ENCODE measurements around the gene LAMA3.

Gene LAMA3

GRCh38 chr18:23701017-23701416, 11.8 kb downstream of the LAMA3 start (continued):
- no peak for TF ChIP-seq ZNF121 (tag by site-specific recombination; IDR thresholded peaks at IDR 0.05)
- no peak for TF ChIP-seq ZNF26 (tag by site-specific recombination; IDR thresholded peaks at IDR 0.05)
- no peak for TF ChIP-seq IKZF3 (tag by site-specific recombination; IDR thresholded peaks at IDR 0.05)
- TF ChIP-seq ZBTB11 (tag by site-specific recombination; conservative IDR thresholded peaks at IDR 0.05; ENCODE audit: low read depth): no peak
- no peak for TF ChIP-seq ZNF555 (tag by site-specific recombination; conservative IDR thresholded peaks at IDR 0.05)
- TF ChIP-seq ZNF324 (tag by site-specific recombination; IDR thresholded peaks at IDR 0.05): no peak

DNA sequence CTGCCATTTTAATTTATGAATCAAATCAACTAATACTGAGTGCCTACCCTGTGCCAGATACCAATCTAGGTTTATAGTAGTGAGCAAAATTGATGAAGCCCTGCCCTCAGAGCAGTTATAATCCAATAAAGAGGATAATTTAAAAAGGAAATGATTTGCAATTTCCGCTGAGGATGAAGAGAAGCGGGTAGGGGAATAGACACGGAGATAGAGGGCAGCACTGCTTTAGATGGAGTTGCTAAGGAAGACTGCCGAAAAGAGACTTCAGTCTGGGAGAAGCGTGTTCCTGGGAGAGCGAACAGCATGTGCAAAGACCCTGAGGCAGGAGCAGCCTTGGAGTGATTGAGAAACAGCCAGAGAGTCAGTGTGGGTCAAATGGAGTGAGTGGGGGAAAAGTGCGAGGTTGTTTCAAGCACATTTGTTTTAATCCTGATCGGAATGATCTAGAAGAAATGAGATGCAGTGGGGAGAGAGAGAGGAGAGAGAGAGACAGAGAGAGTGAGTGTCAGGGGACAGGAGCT, 12.4 kb downstream of the LAMA3 start:
- ChIA-PET POLR2A (no interaction called here), CTCF (interaction anchor here (0.5 to 5.4 kb wide), 11 partner anchors 9 to 1686 kb away, joined by 3 to 122 read pairs (median 7); no protein-coding TSS in a partner anchor)
- Histone ChIP-seq H3K4me1 (ENCODE audit: control insufficient read depth, insufficient read depth, low read length) (no peaks in the 10 kb centered on the region), H3K27ac (ENCODE audit: extremely low read depth, low read depth, low read length) (no peak overlapping the region), H3K4me3 (ENCODE audit: low read depth, low read length) (no peak overlapping the region), H3K36me3 (ENCODE audit: control insufficient read depth in 2 of 2, insufficient read depth in 1 of 2, low read length in 2 of 2) (no peaks in the 10 kb centered on the region), H3K9me3 (ENCODE audit: control insufficient read depth, insufficient read depth, low read depth, low read length) (no peaks in the 10 kb centered on the region)
- TF ChIP-seq ZNF623 (tag by site-specific recombination; IDR thresholded peaks at IDR 0.05) (peak; percentile 92), HOXC10 (CRISPR knock-in tag; IDR thresholded peaks at IDR 0.05) (no peak)

- ChIA-PET CTCF (interaction anchor here (0.5 to 5.4 kb wide), 48 partner anchors 8 to 491 kb away, joined by 3 to 122 read pairs (median 6); no protein-coding TSS in a partner anchor), POLR2A (interaction anchor here (1.8 kb wide), 1 partner anchor 13 kb away, joined by 6 read pairs; no protein-coding TSS in a partner anchor)
- Histone ChIP-seq H3K4me3 (ENCODE audit: low read depth, low read length) (no peak overlapping the region), H3K9me3 (ENCODE audit: control insufficient read depth, insufficient read depth, low read depth, low read length) (no peaks in the 10 kb centered on the region), H3K27ac (ENCODE audit: extremely low read depth, low read depth, low read length) (no peak overlapping the region), H3K4me1 (ENCODE audit: control insufficient read depth, insufficient read depth, low read length) (no peaks in the 10 kb centered on the region), H3K36me3 (ENCODE audit: control insufficient read depth in 2 of 2, insufficient read depth in 1 of 2, low read length in 2 of 2) (no peaks in the 10 kb centered on the region)
- no peak for TF ChIP-seq ATF2 (tag by site-specific recombination; IDR thresholded peaks at IDR 0.05; ENCODE audit: low read depth)
- TF ChIP-seq ZBTB6 (tag by site-specific recombination; IDR thresholded peaks at IDR 0.05): 0 out of 2 replicates have a peak, but pooled peaks have one; percentile 25
Observed at GRCh38 chr18:23702606-23703005, 13.4 kb downstream of the LAMA3 start.
